ENCODE data around the gene SSX2B.
"Not testable (repeated sequence)": the region's sequence is repeated elsewhere in the genome, so short reads cannot be mapped to it uniquely, and the experiment has no call there.

The SSX2B gene

GRCh38 chrX:52750952-52751351 is at the start of gene SSX2B:
Gene SSX2B (plus strand): TSS chrX:52751252. CDS start chrX:52752681, 1,429 bp downstream.
- H3K4me3 ChIP-seq (ENCODE audit: low read depth, low read length); H3K27ac ChIP-seq; DNase-seq; H3K27me3 ChIP-seq (replicated peaks); in situ Hi-C loops (cut with HindIII; ENCODE audit: low pct_ligation_motif_present, low sequenced_read_pairs); H3K36me3 ChIP-seq (replicated peaks): not testable (repeated sequence)

GRCh38 chrX:52707078-52707477 is 44.0 kb upstream of the SSX2B start, which contains the start of gene SSX2:
Gene SSX2 (minus strand): TSS chrX:52707178. CDS start chrX:52705749, 1,429 bp downstream.
- H3K36me3 ChIP-seq (replicated peaks); in situ Hi-C loops (cut with HindIII; ENCODE audit: low pct_ligation_motif_present, low sequenced_read_pairs); DNase-seq; H3K27me3 ChIP-seq (replicated peaks); H3K4me3 ChIP-seq (ENCODE audit: low read depth, low read length); H3K27ac ChIP-seq: not testable (repeated sequence)

GRCh38 chrX:52765983-52766382 is 14.9 kb downstream of the SSX2B start:
- H3K27me3 ChIP-seq (replicated peaks); DNase-seq; H3K27ac ChIP-seq; H3K36me3 ChIP-seq (replicated peaks); H3K4me3 ChIP-seq (ENCODE audit: low read depth, low read length); in situ Hi-C loops (cut with HindIII; ENCODE audit: low pct_ligation_motif_present, low sequenced_read_pairs): not testable (repeated sequence)

GRCh38 chrX:52773504-52773903 is 22.5 kb downstream of the SSX2B start:
- H3K27ac ChIP-seq; H3K27me3 ChIP-seq (replicated peaks); in situ Hi-C loops (cut with HindIII; ENCODE audit: low pct_ligation_motif_present, low sequenced_read_pairs); H3K36me3 ChIP-seq (replicated peaks); H3K4me3 ChIP-seq (ENCODE audit: low read depth, low read length); DNase-seq: not testable (repeated sequence)

- in situ Hi-C loops (cut with HindIII; ENCODE audit: low pct_ligation_motif_present, low sequenced_read_pairs); DNase-seq: not testable (repeated sequence)
These were observed 46.3 kb downstream of the SSX2B start, which contains the start of gene SPANXN5 for GRCh38 chrX:52797327-52797726. Gene SPANXN5 (minus strand): TSS chrX:52797427. CDS start chrX:52797348, 79 bp downstream.

GRCh38 chrX:52804876-52805275 is 53.8 kb downstream of the SSX2B start:
- H3K4me3 ChIP-seq (ENCODE audit: low read depth, low read length); H3K27me3 ChIP-seq (replicated peaks); DNase-seq; H3K27ac ChIP-seq; H3K36me3 ChIP-seq (replicated peaks); in situ Hi-C loops (cut with HindIII; ENCODE audit: low pct_ligation_motif_present, low sequenced_read_pairs): not testable (repeated sequence)

More at GRCh38 chrX:52797327-52797726, 46.3 kb downstream of the SSX2B start, which contains the start of gene SPANXN5:
- not testable (repeated sequence) for H3K4me3 ChIP-seq (ENCODE audit: low read depth, low read length); H3K27me3 ChIP-seq (replicated peaks); H3K36me3 ChIP-seq (replicated peaks); H3K27ac ChIP-seq
